ENCODE results near the gene MAPK1.

MAPK1 gene

DNA sequence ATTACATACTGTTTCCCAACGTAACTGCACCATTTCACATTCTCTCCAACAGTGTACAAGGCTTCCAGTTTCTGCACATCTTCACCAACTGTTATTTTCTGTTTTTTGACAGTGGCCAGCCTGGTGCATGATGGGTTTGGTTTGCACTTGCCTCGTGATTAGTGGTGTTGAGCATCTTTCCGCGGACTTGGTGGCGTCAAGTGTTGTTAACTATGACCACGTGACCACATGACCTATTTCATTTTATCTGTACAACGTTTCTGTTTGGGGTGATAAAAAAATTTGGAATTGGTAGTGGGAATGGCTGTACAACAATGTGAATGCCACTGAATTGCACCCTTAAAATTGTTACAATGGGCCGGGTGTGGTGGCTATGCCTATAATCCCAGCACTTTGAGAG is 129.4 kb downstream of the MAPK1 start:
- no peak overlapping the region for H3K27ac ChIP-seq
- TF ChIP-seq ZFX (IDR thresholded peaks at IDR 0.05) = no peak
- TF ChIP-seq, protein P1, sequence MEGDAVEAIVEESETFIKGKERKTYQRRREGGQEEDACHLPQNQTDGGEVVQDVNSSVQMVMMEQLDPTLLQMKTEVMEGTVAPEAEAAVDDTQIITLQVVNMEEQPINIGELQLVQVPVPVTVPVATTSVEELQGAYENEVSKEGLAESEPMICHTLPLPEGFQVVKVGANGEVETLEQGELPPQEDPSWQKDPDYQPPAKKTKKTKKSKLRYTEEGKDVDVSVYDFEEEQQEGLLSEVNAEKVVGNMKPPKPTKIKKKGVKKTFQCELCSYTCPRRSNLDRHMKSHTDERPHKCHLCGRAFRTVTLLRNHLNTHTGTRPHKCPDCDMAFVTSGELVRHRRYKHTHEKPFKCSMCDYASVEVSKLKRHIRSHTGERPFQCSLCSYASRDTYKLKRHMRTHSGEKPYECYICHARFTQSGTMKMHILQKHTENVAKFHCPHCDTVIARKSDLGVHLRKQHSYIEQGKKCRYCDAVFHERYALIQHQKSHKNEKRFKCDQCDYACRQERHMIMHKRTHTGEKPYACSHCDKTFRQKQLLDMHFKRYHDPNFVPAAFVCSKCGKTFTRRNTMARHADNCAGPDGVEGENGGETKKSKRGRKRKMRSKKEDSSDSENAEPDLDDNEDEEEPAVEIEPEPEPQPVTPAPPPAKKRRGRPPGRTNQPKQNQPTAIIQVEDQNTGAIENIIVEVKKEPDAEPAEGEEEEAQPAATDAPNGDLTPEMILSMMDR (conservative IDR thresholded peaks at IDR 0.05) = no peak

DNA sequence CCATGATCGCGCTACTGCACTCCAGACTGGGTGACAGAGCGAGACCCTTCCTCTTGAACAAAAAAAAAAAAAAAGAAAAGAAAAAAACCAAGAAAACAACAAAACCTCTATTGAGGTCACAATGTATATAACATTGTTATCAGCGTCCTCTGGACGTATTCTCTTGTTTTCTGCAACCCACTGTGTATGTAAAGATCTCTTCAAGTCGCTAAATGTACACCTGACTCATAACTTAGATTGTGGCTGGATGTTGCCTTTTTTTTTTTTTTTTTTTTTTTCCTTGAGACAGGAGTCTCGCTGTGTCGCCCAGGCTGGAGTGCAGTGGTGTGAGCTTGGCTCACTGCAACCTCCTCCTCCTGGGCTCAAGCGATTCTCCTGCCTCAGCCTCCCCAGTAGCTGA is 130.5 kb downstream of the MAPK1 start:
- no peak overlapping the region for H3K27ac ChIP-seq
- TF ChIP-seq, protein P1 (conservative IDR thresholded peaks at IDR 0.05) = no peak
- TF ChIP-seq ZFX (IDR thresholded peaks at IDR 0.05) = no peak

DNA sequence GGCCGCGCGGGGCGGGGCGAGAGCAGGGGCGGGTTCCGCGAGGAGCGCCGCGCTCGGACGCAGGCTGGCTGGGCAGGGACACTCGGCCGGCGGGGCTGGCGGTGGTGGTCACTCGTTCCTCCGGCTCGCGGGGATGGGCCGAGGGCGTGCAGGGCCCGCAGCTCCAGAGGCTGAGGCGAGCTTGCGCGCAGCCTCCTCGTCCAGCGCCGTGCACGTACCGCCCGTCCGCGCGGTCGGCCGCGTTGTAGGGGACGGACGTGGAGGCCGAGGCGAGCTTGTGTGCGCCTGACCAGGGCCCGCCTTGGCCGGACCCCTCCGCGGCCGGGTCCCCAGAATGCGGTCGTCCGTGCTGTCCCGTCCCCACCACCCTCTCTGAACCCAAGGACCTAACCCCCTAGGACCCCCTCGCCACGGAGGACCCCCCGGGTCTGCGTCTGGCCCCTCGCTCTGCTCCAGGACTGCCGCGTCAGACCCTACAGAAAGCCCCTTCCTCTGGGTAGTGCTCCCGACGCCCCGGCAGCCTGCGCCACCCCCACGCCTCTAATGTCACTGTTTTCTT is 131.3 kb downstream of the MAPK1 start:
- peak; percentile 33; the same call in 1 of the 2 replicates for TF ChIP-seq ZFX (IDR thresholded peaks at IDR 0.05)
- TF ChIP-seq, protein P1 (conservative IDR thresholded peaks at IDR 0.05) = no peak
- peak overlapping the region; percentile 60 for H3K27ac ChIP-seq

DNA sequence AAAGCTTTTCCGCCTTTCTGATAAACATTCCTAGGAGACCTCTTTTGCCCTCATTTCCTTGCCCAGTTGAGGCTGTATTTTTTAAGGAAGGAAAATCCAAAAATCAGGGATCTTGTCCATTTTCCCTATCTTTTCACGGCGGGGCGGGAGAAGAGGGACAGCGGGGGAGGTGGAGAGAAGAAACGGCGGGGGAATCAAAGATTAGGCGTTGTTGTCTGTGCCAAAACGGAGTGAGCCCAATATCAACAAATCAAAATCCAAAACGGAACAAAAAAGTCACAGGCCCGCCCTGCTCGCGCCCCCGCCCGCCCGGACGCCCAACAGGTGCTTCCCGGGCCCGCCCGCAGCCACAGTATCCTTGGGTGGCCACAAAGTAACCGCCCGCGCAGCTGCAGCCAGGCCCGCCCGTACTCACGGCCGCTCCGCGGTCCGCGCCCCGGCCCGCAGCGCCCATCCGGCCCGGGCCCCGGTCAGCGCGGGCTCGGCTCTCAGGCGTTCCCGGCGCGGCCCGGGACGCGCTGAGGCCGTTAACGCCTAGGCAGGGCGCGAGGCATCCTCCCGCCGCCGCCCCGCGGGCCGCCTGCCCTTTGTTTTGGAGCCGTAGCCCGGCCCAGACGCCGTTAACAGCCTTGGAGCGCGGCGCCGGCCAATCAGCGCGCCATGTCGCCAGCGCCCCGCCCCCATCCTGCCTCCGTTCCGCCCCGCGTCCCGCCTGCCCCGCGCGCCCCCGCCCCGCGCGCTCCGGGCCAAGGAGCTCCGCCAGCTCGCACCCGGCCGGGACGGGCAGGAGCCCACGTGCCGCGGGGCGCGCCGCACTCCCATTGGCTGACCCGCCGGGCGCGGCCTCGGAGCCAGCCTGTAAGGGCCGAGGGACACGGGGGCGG is 132.0 kb downstream of the MAPK1 start, which contains the start of gene YPEL1:
YPEL1 (minus strand) TSS at position 595 of the 884 bp plus-strand sequence. CDS start 25,050 bp downstream, outside the sequence.
- H3K27ac ChIP-seq = peak within 1 kb of the TSS; percentile 60
- TF ChIP-seq ZFX (IDR thresholded peaks at IDR 0.05) = peak; percentile 17; the same call in 1 of the 2 replicates
- TF ChIP-seq, protein P1 (conservative IDR thresholded peaks at IDR 0.05) = no peak

DNA sequence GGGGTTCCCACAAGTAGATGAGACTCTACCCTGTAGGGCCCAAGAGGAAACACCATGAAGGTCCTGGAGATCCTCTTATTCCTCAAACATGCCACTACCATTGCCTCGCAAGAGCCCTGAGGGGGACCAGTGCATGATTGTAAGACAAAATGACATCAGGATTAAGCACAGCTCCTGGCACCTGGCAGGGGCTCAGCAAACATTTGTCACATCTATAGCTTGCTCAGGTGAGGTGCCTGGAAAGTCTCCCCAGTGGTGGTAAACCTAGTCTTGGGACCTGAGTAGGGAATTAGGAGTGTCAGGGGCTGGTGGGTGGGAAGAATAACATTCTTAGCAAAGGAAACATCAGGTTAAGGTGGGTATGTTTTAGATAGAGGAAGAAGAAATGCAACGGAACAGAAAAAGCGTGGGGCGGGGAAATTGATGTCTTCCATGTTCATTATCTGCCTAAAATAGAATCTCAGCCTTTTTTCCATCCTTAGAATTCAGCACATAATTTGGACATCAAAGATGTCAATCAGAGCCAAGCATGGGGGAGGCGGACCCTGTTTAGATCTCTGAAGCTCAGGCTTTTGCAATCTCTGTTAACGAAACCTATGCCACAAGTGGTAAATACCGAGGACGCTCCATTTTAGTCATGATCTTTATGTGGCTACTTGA is 132.8 kb downstream of the MAPK1 start:
- peak overlapping the region; percentile 51 for H3K27ac ChIP-seq
- TF ChIP-seq ZFX (IDR thresholded peaks at IDR 0.05) = no peak
- TF ChIP-seq, protein P1 (conservative IDR thresholded peaks at IDR 0.05) = no peak

DNA sequence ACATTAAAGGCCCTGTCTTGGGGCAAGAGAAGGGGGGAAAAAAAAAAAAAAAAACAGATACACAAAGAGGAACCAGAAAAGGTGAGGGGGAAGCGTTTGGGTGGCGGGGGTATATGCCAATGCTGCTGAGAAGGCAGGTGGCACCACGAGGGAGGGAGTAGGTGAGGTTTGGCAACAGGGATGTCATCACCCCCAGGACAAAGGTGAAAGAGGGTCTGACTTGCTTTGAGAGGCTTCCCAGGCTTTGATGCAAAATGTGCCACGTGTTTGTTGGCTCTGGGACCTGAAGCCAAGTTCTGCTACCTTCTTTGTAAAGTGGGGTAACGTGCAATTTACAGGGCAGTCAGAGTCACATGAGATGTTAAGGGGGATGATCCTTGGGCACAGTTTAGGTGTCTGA is 135.9 kb downstream of the MAPK1 start:
- H3K27ac ChIP-seq = no peak overlapping the region
- no peak for TF ChIP-seq ZFX (IDR thresholded peaks at IDR 0.05)
- TF ChIP-seq, protein P1 (conservative IDR thresholded peaks at IDR 0.05) = no peak
